ENCODE results near the gene ZNF417.
A peak's percentile ranks its signal among the peaks of the same experiment; 100 is the strongest.
"Not testable (repeated sequence)": the region's sequence is repeated elsewhere in the genome, so short reads cannot be mapped to it uniquely, and the experiment has no call there.

Gene ZNF417

GRCh38 chr19:57916168-57916995 lies at the start of gene ZNF417:
TSS of gene ZNF417 (minus strand) at chr19:57916592. CDS start at chr19:57916411, 181 bp downstream.
- Histone ChIP-seq H3K4me3 (ENCODE audit: insufficient read length, low read depth) (peak within 1 kb of the TSS; percentile 80), H3K9ac (ENCODE audit: insufficient read length, low read depth) (peak within 1 kb of the TSS; percentile 88), H3K36me3 (ENCODE audit: insufficient read depth, insufficient read length, low read length) (peaks cover 43% of the 10 kb centered on the region)
- not testable (repeated sequence) for H3K27me3 ChIP-seq (ENCODE audit: insufficient read depth, insufficient read length); H3K9me3 ChIP-seq (ENCODE audit: insufficient read depth, low read length); H3K4me1 ChIP-seq (ENCODE audit: insufficient read depth, insufficient read length)
- DNase-seq (ENCODE audit: low read depth, low spot score), result peak; percentile 93

DNA sequence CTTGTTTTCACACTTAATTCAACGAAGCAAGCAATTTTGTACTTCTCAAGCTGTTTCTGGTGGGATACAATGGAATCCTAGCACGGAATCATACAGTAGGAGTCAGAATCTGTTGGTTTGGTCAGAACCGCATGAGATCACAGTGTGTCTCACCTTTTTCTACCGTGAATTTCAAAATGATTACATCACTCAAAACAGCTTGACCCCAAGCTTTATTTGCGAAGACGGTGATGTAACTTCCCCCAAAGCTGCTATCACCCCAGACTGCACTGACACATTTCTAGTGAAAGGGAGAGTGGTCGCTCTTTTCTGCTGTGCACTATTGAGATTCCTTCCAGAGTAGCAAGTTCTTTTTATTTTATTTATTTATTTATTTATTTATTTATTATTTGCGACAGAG lies 48.4 kb upstream of the ZNF417 start:
- DNase-seq (ENCODE audit: low read depth, low spot score), result no peak

GRCh38 chr19:57961785-57962184 lies 45.4 kb upstream of the ZNF417 start:
- no peaks in the 10 kb centered on the region for H3K36me3 ChIP-seq (ENCODE audit: insufficient read depth, insufficient read length, low read length)
- no peaks in the 10 kb centered on the region for H3K27me3 ChIP-seq (ENCODE audit: insufficient read depth, insufficient read length)
- DNase-seq (ENCODE audit: low read depth, low spot score), result no peak
- no peak overlapping the region for H3K4me3 ChIP-seq (ENCODE audit: insufficient read length, low read depth)
- no peaks in the 10 kb centered on the region for H3K4me1 ChIP-seq (ENCODE audit: insufficient read depth, insufficient read length)
- no peak for TF ChIP-seq ZNF274 (IDR thresholded peaks at IDR 0.05; ENCODE audit: low read depth, low read length)
- no peak for TF ChIP-seq YY1 (IDR thresholded peaks at IDR 0.05; ENCODE audit: insufficient read depth, insufficient read length)
- TF ChIP-seq SUZ12 (IDR thresholded peaks at IDR 0.05; ENCODE audit: extremely low read depth, insufficient read depth, insufficient read length), result no peak
- no peak overlapping the region for H3K9ac ChIP-seq (ENCODE audit: insufficient read length, low read depth)
- H3K9me3 ChIP-seq (ENCODE audit: insufficient read depth, low read length), result no peaks in the 10 kb centered on the region; the same call in 1 of the 2 replicates

More for the DNA sequence above, 48.4 kb upstream of the ZNF417 start:
- Histone ChIP-seq H3K9ac (ENCODE audit: insufficient read length, low read depth) (no peak overlapping the region), H3K4me1 (ENCODE audit: insufficient read depth, insufficient read length) (no peaks in the 10 kb centered on the region), H3K4me3 (ENCODE audit: insufficient read length, low read depth) (no peak overlapping the region), H3K9me3 (ENCODE audit: insufficient read depth, low read length) (peaks cover 8% of the 10 kb centered on the region; the same call in 1 of the 2 replicates), H3K36me3 (ENCODE audit: insufficient read depth, insufficient read length, low read length) (no peaks in the 10 kb centered on the region), H3K27me3 (ENCODE audit: insufficient read depth, insufficient read length) (no peaks in the 10 kb centered on the region)
- no peak for TF ChIP-seq ZNF274 (IDR thresholded peaks at IDR 0.05; ENCODE audit: low read depth, low read length)
- no peak for TF ChIP-seq YY1 (IDR thresholded peaks at IDR 0.05; ENCODE audit: insufficient read depth, insufficient read length)
- no peak for TF ChIP-seq SUZ12 (IDR thresholded peaks at IDR 0.05; ENCODE audit: extremely low read depth, insufficient read depth, insufficient read length)

DNA sequence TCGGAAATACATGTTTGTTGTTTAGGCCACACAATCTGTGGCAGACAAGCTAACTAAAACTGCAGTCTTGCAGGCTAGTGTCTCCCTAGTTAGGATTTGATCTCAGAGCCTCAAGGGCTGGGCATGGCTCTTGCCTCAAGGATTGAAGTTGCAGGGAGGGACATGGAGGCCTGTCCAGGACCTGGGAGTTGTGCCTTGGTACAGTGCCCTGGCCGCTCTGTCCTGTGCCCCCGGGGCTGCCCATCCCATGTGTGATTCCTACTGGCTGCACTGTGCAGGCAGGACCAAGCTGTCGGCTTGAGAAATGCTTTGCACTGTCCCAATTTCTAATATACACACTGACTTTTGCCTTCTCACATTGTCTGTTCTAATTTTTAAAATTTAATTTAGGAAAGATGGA lies 38.6 kb upstream of the ZNF417 start:
- Histone ChIP-seq H3K4me3 (ENCODE audit: insufficient read length, low read depth) (no peak overlapping the region), H3K9me3 (ENCODE audit: insufficient read depth, low read length) (no peaks in the 10 kb centered on the region), H3K27me3 (ENCODE audit: insufficient read depth, insufficient read length) (no peaks in the 10 kb centered on the region), H3K9ac (ENCODE audit: insufficient read length, low read depth) (no peak overlapping the region), H3K4me1 (ENCODE audit: insufficient read depth, insufficient read length) (no peaks in the 10 kb centered on the region), H3K36me3 (ENCODE audit: insufficient read depth, insufficient read length, low read length) (no peaks in the 10 kb centered on the region)
- TF ChIP-seq ZNF274 (IDR thresholded peaks at IDR 0.05; ENCODE audit: low read depth, low read length) (no peak), YY1 (IDR thresholded peaks at IDR 0.05; ENCODE audit: insufficient read depth, insufficient read length) (no peak), SUZ12 (IDR thresholded peaks at IDR 0.05; ENCODE audit: extremely low read depth, insufficient read depth, insufficient read length) (no peak)
- no peak for DNase-seq (ENCODE audit: low read depth, low spot score)

DNA sequence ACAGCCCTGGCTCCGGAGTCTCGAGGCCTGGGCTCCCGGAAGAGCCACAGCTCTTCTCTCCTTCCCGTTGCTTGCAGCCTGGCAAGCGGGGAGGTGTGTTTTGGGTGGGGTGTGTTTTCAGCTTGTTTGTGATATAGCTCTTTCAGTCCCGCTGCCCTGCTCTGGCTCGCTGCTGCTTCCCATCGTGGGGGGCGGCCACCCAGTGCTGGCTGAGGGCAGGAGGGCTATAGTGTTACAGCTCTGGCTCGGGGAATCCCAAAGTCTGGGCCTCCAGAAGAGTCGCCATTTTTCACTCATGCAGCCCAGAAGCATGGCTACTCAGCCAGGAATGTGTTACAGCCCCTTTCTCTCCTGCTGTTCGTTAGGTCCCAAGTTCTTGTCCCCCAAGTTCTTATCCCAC lies 33.3 kb upstream of the ZNF417 start:
- no peak for DNase-seq (ENCODE audit: low read depth, low spot score)
- peaks cover 11% of the 10 kb centered on the region for H3K36me3 ChIP-seq (ENCODE audit: insufficient read depth, insufficient read length, low read length)
- no peaks in the 10 kb centered on the region for H3K27me3 ChIP-seq (ENCODE audit: insufficient read depth, insufficient read length)
- no peak for TF ChIP-seq ZNF274 (IDR thresholded peaks at IDR 0.05; ENCODE audit: low read depth, low read length)
- TF ChIP-seq SUZ12 (IDR thresholded peaks at IDR 0.05; ENCODE audit: extremely low read depth, insufficient read depth, insufficient read length), result no peak
- TF ChIP-seq YY1 (IDR thresholded peaks at IDR 0.05; ENCODE audit: insufficient read depth, insufficient read length), result no peak
- H3K9ac ChIP-seq (ENCODE audit: insufficient read length, low read depth), result no peak overlapping the region
- H3K9me3 ChIP-seq (ENCODE audit: insufficient read depth, low read length), result no peaks in the 10 kb centered on the region
- H3K4me3 ChIP-seq (ENCODE audit: insufficient read length, low read depth), result no peak overlapping the region
- H3K4me1 ChIP-seq (ENCODE audit: insufficient read depth, insufficient read length), result no peaks in the 10 kb centered on the region

DNA sequence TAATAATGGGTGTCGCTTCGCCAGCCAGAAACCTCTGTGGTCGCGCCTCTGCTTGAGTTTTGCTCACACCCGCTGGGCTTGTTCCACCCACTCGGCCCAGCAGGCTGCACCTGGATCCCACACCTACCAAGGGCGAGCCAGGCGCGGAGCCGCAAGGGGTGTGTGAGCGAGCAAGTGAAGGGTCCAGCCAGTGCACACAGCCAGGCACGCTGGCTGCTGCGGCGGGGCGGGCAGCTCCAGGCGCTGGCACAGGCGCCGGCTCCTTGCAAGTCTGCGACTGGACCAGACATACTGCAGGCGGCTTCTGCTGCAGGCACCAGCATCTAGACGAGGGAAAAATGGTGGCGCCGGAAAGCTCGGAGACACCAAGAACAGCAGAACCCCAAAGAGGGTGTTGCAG lies 32.9 kb upstream of the ZNF417 start:
- H3K36me3 ChIP-seq (ENCODE audit: insufficient read depth, insufficient read length, low read length), result peaks cover 13% of the 10 kb centered on the region
- TF ChIP-seq YY1 (IDR thresholded peaks at IDR 0.05; ENCODE audit: insufficient read depth, insufficient read length), result no peak
- TF ChIP-seq SUZ12 (IDR thresholded peaks at IDR 0.05; ENCODE audit: extremely low read depth, insufficient read depth, insufficient read length), result no peak
- no peak for TF ChIP-seq ZNF274 (IDR thresholded peaks at IDR 0.05; ENCODE audit: low read depth, low read length)
- DNase-seq (ENCODE audit: low read depth, low spot score), result no peak
- no peaks in the 10 kb centered on the region for H3K9me3 ChIP-seq (ENCODE audit: insufficient read depth, low read length)
- no peak overlapping the region for H3K4me3 ChIP-seq (ENCODE audit: insufficient read length, low read depth)
- H3K9ac ChIP-seq (ENCODE audit: insufficient read length, low read depth), result no peak overlapping the region
- no peaks in the 10 kb centered on the region for H3K4me1 ChIP-seq (ENCODE audit: insufficient read depth, insufficient read length)
- no peaks in the 10 kb centered on the region for H3K27me3 ChIP-seq (ENCODE audit: insufficient read depth, insufficient read length)

- no peaks in the 10 kb centered on the region for H3K27me3 ChIP-seq (ENCODE audit: insufficient read depth, insufficient read length)
- H3K36me3 ChIP-seq (ENCODE audit: insufficient read depth, insufficient read length, low read length), result peaks cover 30% of the 10 kb centered on the region
- peak; percentile 92 for DNase-seq (ENCODE audit: low read depth, low spot score)
- peak within 1 kb of the TSS; percentile 98 for H3K4me3 ChIP-seq (ENCODE audit: insufficient read length, low read depth)
- peak within 1 kb of the TSS; percentile 93 for H3K9ac ChIP-seq (ENCODE audit: insufficient read length, low read depth)
- H3K9me3 ChIP-seq (ENCODE audit: insufficient read depth, low read length), result no peaks in the 10 kb centered on the region
- no peaks in the 10 kb centered on the region for H3K4me1 ChIP-seq (ENCODE audit: insufficient read depth, insufficient read length)
- TF ChIP-seq YY1 (IDR thresholded peaks at IDR 0.05; ENCODE audit: insufficient read depth, insufficient read length) (no peak), ZNF274 (IDR thresholded peaks at IDR 0.05; ENCODE audit: low read depth, low read length) (no peak)
Observed at GRCh38 chr19:57947419-57948134, 31.2 kb upstream of the ZNF417 start, which contains the start of gene ZNF256. TSS of gene ZNF256 (minus strand) at chr19:57947706. CDS start at chr19:57947474, 232 bp downstream.
